BE2C (cell line): ENCODE results near the gene ELFN2.

ENCODE experiments used
- DNase-seq: peaks from one replicate; pipeline ENCODE4 v3.0.0-alpha.2; 2020
- H3K27me3 ChIP-seq: fragments of 250-450 bp; sonication (Bioruptor Pico); 2 replicates; pipeline ENCODE4 v1.5.1; 2020; ENCODE audit warnings: mild to moderate bottlenecking
- H3K36me3 ChIP-seq: fragments of 250-450 bp; sonication (Bioruptor Pico); 2 replicates; pipeline ENCODE4 v1.5.1; 2020; ENCODE audit warnings: mild to moderate bottlenecking
- H3K4me1 ChIP-seq: fragments of 250-450 bp; sonication (Bioruptor Pico); 2 replicates; pipeline ENCODE4 v1.5.1; 2020
- H3K4me3 ChIP-seq: 2 replicates; pipeline ENCODE4 v1.5.1; 2011; ENCODE audit warnings: low read depth, low read length
- H3K9me3 ChIP-seq: fragments of 250-450 bp; sonication (Bioruptor Pico); 2 replicates; pipeline ENCODE4 v1.5.1; 2020
- CTCF ChIP-seq: IDR thresholded peaks from 2 replicates; pipeline ENCODE4 v1.5.1; 2012; ENCODE audit warnings: mild to moderate bottlenecking, low read depth, low read length

The ELFN2 gene

GRCh38 chr22:37328017-37328416, 99.3 kb downstream of the ELFN2 start:
- H3K36me3 ChIP-seq: no peaks in the 10 kb centered on the region
- no peak for DNase-seq
- H3K27me3 ChIP-seq: peaks cover 44% of the 10 kb centered on the region
- no peak overlapping the region for H3K4me3 ChIP-seq
- no peak for TF ChIP-seq CTCF
- H3K4me1 ChIP-seq: peaks cover 5% of the 10 kb centered on the region
- H3K9me3 ChIP-seq: no peaks in the 10 kb centered on the region

GRCh38 chr22:37326726-37327125, 100.6 kb downstream of the ELFN2 start:
- no peak overlapping the region for H3K4me3 ChIP-seq
- H3K4me1 ChIP-seq: peaks cover 5% of the 10 kb centered on the region
- peaks cover 55% of the 10 kb centered on the region for H3K27me3 ChIP-seq
- no peaks in the 10 kb centered on the region for H3K9me3 ChIP-seq
- no peaks in the 10 kb centered on the region for H3K36me3 ChIP-seq
- no peak for TF ChIP-seq CTCF
- DNase-seq: no peak

GRCh38 chr22:37325039-37325395, 102.3 kb downstream of the ELFN2 start:
- no peak for TF ChIP-seq CTCF
- H3K36me3 ChIP-seq: no peaks in the 10 kb centered on the region
- no peak for DNase-seq
- no peaks in the 10 kb centered on the region for H3K9me3 ChIP-seq
- peaks cover 55% of the 10 kb centered on the region for H3K27me3 ChIP-seq
- H3K4me3 ChIP-seq: no peak overlapping the region
- H3K4me1 ChIP-seq: no peaks in the 10 kb centered on the region

- no peak for DNase-seq
- peaks cover 55% of the 10 kb centered on the region for H3K27me3 ChIP-seq
- H3K36me3 ChIP-seq: no peaks in the 10 kb centered on the region
- H3K4me1 ChIP-seq: no peaks in the 10 kb centered on the region
- TF ChIP-seq CTCF: no peak
- no peaks in the 10 kb centered on the region for H3K9me3 ChIP-seq
- H3K4me3 ChIP-seq: no peak overlapping the region
These were observed 102.8 kb downstream of the ELFN2 start for GRCh38 chr22:37324340-37325038.

GRCh38 chr22:37320726-37321677, 106.3 kb downstream of the ELFN2 start:
- TF ChIP-seq CTCF: no peak
- Histone ChIP-seq H3K4me3 (no peak overlapping the region), H3K36me3 (no peaks in the 10 kb centered on the region), H3K9me3 (no peaks in the 10 kb centered on the region), H3K4me1 (no peaks in the 10 kb centered on the region), H3K27me3 (peaks cover 38% of the 10 kb centered on the region)
- DNase-seq: no peak

- no peaks in the 10 kb centered on the region for H3K9me3 ChIP-seq
- no peaks in the 10 kb centered on the region for H3K4me1 ChIP-seq
- no peak for TF ChIP-seq CTCF
- H3K4me3 ChIP-seq: no peak overlapping the region
- H3K27me3 ChIP-seq: peaks cover 25% of the 10 kb centered on the region
- H3K36me3 ChIP-seq: no peaks in the 10 kb centered on the region
- DNase-seq: no peak
These were observed 107.8 kb downstream of the ELFN2 start for GRCh38 chr22:37319469-37319868.
